A549 (cell line): ENCODE measurements around the gene B3GAT3. TPM values are rescaled to one million over a fixed set of nuclear protein-coding genes. Genes with fewer than 3 reads are reported as not detected.

Experiments used
- ATAC-seq, 2 experiments: fragments of 200-7000 bp in 1 of 2; fragments of >200 bp in 1 of 2; cut with Nextera tagmentation in 1 of 2; cut with Tn5 transposase in 1 of 2; 3 replicates each; pipeline versions ENCODE4 v1.8.0 to v1.9.1; 2018 to 2020; ENCODE audit warnings: mild to moderate bottlenecking in 1 of 2, moderate library complexity in 1 of 2
- CTCF ChIA-PET: fragments of 300-600 bp; sonication (Branson Sonifier 250); formaldehyde crosslinking; extraction: SDS; loops from one replicate; lab custom pipeline; 2021; ENCODE audit warnings: antibody characterized with exemption, inconsistent platforms; lab: Yijun Ruan, JAX
- POLR2A ChIA-PET: fragments of 350-600 bp; formaldehyde crosslinking; extraction: SDS; loops from one replicate; lab custom pipeline; 2021; ENCODE audit warnings: antibody characterized with exemption, inconsistent platforms; lab: Yijun Ruan, JAX
- DNase-seq, 2 experiments: peaks; one replicate each; pipeline versions ENCODE4 v3.0.0 to v3.0.0-alpha.2; 2011 to 2016; ENCODE audit warnings: low read depth in 1 of 2, low spot score in 1 of 2
- FAIRE-seq: peaks from 2 replicates; lab custom pipeline; 2011; peaks lifted over from hg19 to GRCh38; lab: Jason Lieb, UNC
- H3K27ac ChIP-seq, 2 experiments: fragments of >200 bp; sonication (Bioruptor Twin); formaldehyde crosslinking; 3 replicates each; pipeline ENCODE4 v1.5.1; 2016 to 2017
- H3K4me1 ChIP-seq: fragments of >200 bp; sonication (Bioruptor Twin); formaldehyde crosslinking; 3 replicates; pipeline ENCODE4 v1.6.1; 2016
- H3K4me2 ChIP-seq: fragments of >200 bp; sonication (Bioruptor Twin); formaldehyde crosslinking; 3 replicates; pipeline ENCODE4 v1.6.1; 2016
- H3K4me3 ChIP-seq: fragments of >200 bp; sonication (Bioruptor Twin); formaldehyde crosslinking; 3 replicates; pipeline ENCODE4 v1.5.1; 2016
- H3K9me3 ChIP-seq: fragments of >200 bp; sonication (Bioruptor Twin); formaldehyde crosslinking; 3 replicates; pipeline ENCODE4 v1.6.1; 2016
- CBX2 ChIP-seq: fragments of 200-600 bp; sonication (generic); IDR thresholded peaks from 2 replicates; pipeline ENCODE4 v1.6.1; 2016; ENCODE audit warnings: low read depth, mild to moderate bottlenecking, borderline replicate concordance
- CBX8 ChIP-seq: fragments of 200-600 bp; sonication (generic); IDR thresholded peaks from 2 replicates; pipeline ENCODE4 v1.6.1; 2016
- CEBPB ChIP-seq, 2 experiments: fragments of >200 bp in 1 of 2; sonication (Bioruptor Twin) in 1 of 2; formaldehyde crosslinking in 1 of 2; IDR thresholded peaks; 2 replicates each; pipeline ENCODE4 v1.6.1; 2012 to 2016
- EHMT2 ChIP-seq: fragments of 200-600 bp; sonication (generic); IDR thresholded peaks from 2 replicates; pipeline ENCODE4 v1.6.1; 2016; ENCODE audit warnings: antibody characterized with exemption, low read depth, mild to moderate bottlenecking, moderate library complexity
- EP300 ChIP-seq, 2 experiments: fragments of >200 bp; sonication (Bioruptor Twin); formaldehyde crosslinking; IDR thresholded peaks; 2 replicates in 1 of 2; 3 replicates in 1 of 2; pipeline ENCODE4 v1.6.1; 2016 to 2017
- FOSB ChIP-seq: fragments of 250-450 bp; sonication (Bioruptor Pico); IDR thresholded peaks from 2 replicates; pipeline ENCODE4 v1.5.0; 2020; ENCODE audit warnings: mild to moderate bottlenecking, moderate library complexity
- JUN ChIP-seq, 2 experiments: fragments of >200 bp; sonication (Bioruptor Twin); formaldehyde crosslinking; IDR thresholded peaks; 2 replicates in 1 of 2; 3 replicates in 1 of 2; pipeline ENCODE4 v1.6.1; 2016 to 2017
- MAFK ChIP-seq: fragments of 450-650 bp; IDR thresholded peaks from 2 replicates; pipeline ENCODE4 v1.6.1; 2014; ENCODE audit not compliant: partially characterized antibody
- NFE2L2 ChIP-seq: fragments of 150-350 bp; conservative IDR thresholded peaks from 2 replicates; pipeline ENCODE4 v1.6.1; 2014; ENCODE audit warnings: low read length
- PHF8 ChIP-seq: fragments of 200-600 bp; sonication (generic); IDR thresholded peaks from 2 replicates; pipeline ENCODE4 v1.6.1; 2016; ENCODE audit warnings: low read depth, mild to moderate bottlenecking, antibody characterized with exemption, moderate library complexity, borderline replicate concordance
- POLR2A ChIP-seq: IDR thresholded peaks from 2 replicates; pipeline ENCODE4 v1.6.1; 2012; ENCODE audit warnings: mild to moderate bottlenecking, low read length
- RAD21 ChIP-seq, 2 experiments: fragments of >200 bp in 1 of 2; sonication (Bioruptor Twin) in 1 of 2; formaldehyde crosslinking in 1 of 2; IDR thresholded peaks in 1 of 2; conservative IDR thresholded peaks in 1 of 2; 2 replicates in 1 of 2; 3 replicates in 1 of 2; pipeline ENCODE4 v1.6.1; 2012 to 2018; ENCODE audit warnings: inconsistent platforms in 1 of 2
- RNF2 ChIP-seq: fragments of 200-600 bp; sonication (generic); IDR thresholded peaks from 2 replicates; pipeline ENCODE4 v1.6.1; 2016; ENCODE audit warnings: low read depth, mild to moderate bottlenecking, antibody characterized with exemption, moderate library complexity, borderline replicate concordance
- SMC3 ChIP-seq: fragments of >200 bp; sonication (Bioruptor Twin); formaldehyde crosslinking; IDR thresholded peaks from 3 replicates; pipeline ENCODE4 v1.6.1; 2018; ENCODE audit warnings: inconsistent platforms
- SREBF2 ChIP-seq: fragments of 450-650 bp; IDR thresholded peaks from 2 replicates; pipeline ENCODE4 v1.6.1; 2014; ENCODE audit warnings: mild to moderate bottlenecking, moderate library complexity
- TFCP2L1 ChIP-seq: fragments of 250-450 bp; sonication (Bioruptor Pico); IDR thresholded peaks from 2 replicates; pipeline ENCODE4 v1.5.0; 2021; ENCODE audit warnings: mild to moderate bottlenecking
- ZC3H11A ChIP-seq: fragments of 450-650 bp; IDR thresholded peaks from 2 replicates; pipeline ENCODE4 v1.6.1; 2014; ENCODE audit warnings: antibody characterized with exemption, mild to moderate bottlenecking
- ZSCAN20 ChIP-seq: fragments of 250-450 bp; sonication (Bioruptor Pico); IDR thresholded peaks from 2 replicates; pipeline ENCODE4 v1.8.0; 2022; ENCODE audit warnings: mild to moderate bottlenecking, moderate library complexity
- WGBS: methylation state at CpG from one replicate; pipeline ENCODE4 v1.1.6; 2017; ENCODE audit errors: missing lambda C conversion rate; 5-methylcytosine and 5-hydroxymethylcytosine counted together
- polyA plus RNA-seq, 4 experiments: library from polyadenylated mRNA; depleted of rRNA in 3 of 4; stranded (reverse); fragments of >200 nt; fragmentation: RNase III in 1 of 4; extraction: RNeasy Plus Mini Kit Qiagen cat#74134 plus additional on column Dnase treatment in 1 of 4; gene quantifications; 2 replicates in 3 of 4; 3 replicates in 1 of 4; pipeline ENCODE4 v1.2.3, GENCODE V29; 2011 to 2017
- TF ChIP-seq, protein P1 (sequence below): IDR thresholded peaks from 2 replicates; pipeline ENCODE4 v1.6.1; 2012; ENCODE audit warnings: low read depth, borderline replicate concordance
- TF ChIP-seq, protein P2 (sequence below): IDR thresholded peaks from 2 replicates; pipeline ENCODE4 v1.6.1; 2012
- TF ChIP-seq, protein P3 (sequence below): fragments of 200-600 bp; sonication (generic); IDR thresholded peaks from 2 replicates; pipeline ENCODE4 v1.6.1; 2016; ENCODE audit warnings: antibody characterized with exemption, mild to moderate bottlenecking, moderate library complexity
- TF ChIP-seq, protein P4 (sequence below): fragments of 450-650 bp; IDR thresholded peaks from 2 replicates; pipeline ENCODE4 v1.6.1; 2014; ENCODE audit warnings: antibody characterized with exemption
- TF ChIP-seq, protein P5 (sequence below): IDR thresholded peaks from 2 replicates; pipeline ENCODE4 v1.6.1; 2012
- TF ChIP-seq, protein P6 (sequence below): fragments of 250-450 bp; sonication (Bioruptor Pico); IDR thresholded peaks from 2 replicates; pipeline ENCODE4 v1.5.0; 2020; ENCODE audit warnings: low read depth, mild to moderate bottlenecking, moderate library complexity

The B3GAT3 gene
- polyA plus RNA-seq, 2 of the 4 experiments (the other 2 are of a cell fraction) = 19.0 to 41.0 TPM

DNA sequence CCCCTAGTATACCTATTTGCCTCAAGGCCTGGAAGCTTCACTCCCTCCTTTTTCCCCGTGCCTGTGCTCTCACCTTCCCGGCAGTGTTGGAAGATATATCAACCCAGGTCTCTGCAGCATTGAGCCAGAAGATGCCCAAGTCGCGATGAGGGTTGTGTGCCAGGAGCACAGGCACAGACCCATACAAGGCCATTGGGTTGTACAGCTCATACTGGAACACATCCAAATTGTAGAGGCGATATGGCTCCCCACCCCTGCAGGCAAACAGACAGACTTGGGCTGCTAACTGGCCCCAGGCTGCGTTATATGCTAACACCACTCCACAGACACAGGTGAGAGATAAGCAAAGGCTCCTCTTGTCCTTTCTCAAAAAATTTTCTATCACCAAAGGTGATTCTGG lies 10.7 kb upstream of the B3GAT3 start:
- CTCF ChIA-PET = interaction anchor here (0.7 to 2.1 kb wide), 3 partner anchors 17 to 89 kb away, joined by 3 to 6 read pairs (median 3); no protein-coding TSS in a partner anchor
- FAIRE-seq (no peak), ATAC-seq (no peak), DNase-seq (no peak)
- H3K4me2 ChIP-seq = no peak overlapping the region
- POLR2A ChIA-PET = no interaction called here
- H3K4me1 ChIP-seq = no peaks in the 10 kb centered on the region
- H3K9me3 ChIP-seq = no peaks in the 10 kb centered on the region
- TF ChIP-seq ZSCAN20 (CRISPR knock-in tag) (no peak), PHF8 (no peak), SMC3 (no peak), EHMT2 (no peak), POLR2A (no peak), CBX8 (no peak), RNF2 (no peak), ZC3H11A (no peak), MAFK (no peak)
- TF ChIP-seq, protein P1, sequence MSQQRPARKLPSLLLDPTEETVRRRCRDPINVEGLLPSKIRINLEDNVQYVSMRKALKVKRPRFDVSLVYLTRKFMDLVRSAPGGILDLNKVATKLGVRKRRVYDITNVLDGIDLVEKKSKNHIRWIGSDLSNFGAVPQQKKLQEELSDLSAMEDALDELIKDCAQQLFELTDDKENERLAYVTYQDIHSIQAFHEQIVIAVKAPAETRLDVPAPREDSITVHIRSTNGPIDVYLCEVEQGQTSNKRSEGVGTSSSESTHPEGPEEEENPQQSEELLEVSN = no peak
- TF ChIP-seq, protein P2, sequence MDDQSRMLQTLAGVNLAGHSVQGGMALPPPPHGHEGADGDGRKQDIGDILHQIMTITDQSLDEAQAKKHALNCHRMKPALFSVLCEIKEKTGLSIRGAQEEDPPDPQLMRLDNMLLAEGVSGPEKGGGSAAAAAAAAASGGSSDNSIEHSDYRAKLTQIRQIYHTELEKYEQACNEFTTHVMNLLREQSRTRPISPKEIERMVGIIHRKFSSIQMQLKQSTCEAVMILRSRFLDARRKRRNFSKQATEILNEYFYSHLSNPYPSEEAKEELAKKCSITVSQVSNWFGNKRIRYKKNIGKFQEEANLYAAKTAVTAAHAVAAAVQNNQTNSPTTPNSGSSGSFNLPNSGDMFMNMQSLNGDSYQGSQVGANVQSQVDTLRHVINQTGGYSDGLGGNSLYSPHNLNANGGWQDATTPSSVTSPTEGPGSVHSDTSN = no peak
- TF ChIP-seq, protein P3, sequence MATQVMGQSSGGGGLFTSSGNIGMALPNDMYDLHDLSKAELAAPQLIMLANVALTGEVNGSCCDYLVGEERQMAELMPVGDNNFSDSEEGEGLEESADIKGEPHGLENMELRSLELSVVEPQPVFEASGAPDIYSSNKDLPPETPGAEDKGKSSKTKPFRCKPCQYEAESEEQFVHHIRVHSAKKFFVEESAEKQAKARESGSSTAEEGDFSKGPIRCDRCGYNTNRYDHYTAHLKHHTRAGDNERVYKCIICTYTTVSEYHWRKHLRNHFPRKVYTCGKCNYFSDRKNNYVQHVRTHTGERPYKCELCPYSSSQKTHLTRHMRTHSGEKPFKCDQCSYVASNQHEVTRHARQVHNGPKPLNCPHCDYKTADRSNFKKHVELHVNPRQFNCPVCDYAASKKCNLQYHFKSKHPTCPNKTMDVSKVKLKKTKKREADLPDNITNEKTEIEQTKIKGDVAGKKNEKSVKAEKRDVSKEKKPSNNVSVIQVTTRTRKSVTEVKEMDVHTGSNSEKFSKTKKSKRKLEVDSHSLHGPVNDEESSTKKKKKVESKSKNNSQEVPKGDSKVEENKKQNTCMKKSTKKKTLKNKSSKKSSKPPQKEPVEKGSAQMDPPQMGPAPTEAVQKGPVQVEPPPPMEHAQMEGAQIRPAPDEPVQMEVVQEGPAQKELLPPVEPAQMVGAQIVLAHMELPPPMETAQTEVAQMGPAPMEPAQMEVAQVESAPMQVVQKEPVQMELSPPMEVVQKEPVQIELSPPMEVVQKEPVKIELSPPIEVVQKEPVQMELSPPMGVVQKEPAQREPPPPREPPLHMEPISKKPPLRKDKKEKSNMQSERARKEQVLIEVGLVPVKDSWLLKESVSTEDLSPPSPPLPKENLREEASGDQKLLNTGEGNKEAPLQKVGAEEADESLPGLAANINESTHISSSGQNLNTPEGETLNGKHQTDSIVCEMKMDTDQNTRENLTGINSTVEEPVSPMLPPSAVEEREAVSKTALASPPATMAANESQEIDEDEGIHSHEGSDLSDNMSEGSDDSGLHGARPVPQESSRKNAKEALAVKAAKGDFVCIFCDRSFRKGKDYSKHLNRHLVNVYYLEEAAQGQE = no peak
- TF ChIP-seq, protein P4, sequence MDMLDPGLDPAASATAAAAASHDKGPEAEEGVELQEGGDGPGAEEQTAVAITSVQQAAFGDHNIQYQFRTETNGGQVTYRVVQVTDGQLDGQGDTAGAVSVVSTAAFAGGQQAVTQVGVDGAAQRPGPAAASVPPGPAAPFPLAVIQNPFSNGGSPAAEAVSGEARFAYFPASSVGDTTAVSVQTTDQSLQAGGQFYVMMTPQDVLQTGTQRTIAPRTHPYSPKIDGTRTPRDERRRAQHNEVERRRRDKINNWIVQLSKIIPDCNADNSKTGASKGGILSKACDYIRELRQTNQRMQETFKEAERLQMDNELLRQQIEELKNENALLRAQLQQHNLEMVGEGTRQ = no peak
- TF ChIP-seq, protein P5, sequence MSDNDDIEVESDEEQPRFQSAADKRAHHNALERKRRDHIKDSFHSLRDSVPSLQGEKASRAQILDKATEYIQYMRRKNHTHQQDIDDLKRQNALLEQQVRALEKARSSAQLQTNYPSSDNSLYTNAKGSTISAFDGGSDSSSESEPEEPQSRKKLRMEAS = no peak
- no peak overlapping the region for H3K27ac ChIP-seq
- H3K4me3 ChIP-seq = no peak overlapping the region
- 88% methylated on average over 6 of the region's 6 CpGs for WGBS

DNA sequence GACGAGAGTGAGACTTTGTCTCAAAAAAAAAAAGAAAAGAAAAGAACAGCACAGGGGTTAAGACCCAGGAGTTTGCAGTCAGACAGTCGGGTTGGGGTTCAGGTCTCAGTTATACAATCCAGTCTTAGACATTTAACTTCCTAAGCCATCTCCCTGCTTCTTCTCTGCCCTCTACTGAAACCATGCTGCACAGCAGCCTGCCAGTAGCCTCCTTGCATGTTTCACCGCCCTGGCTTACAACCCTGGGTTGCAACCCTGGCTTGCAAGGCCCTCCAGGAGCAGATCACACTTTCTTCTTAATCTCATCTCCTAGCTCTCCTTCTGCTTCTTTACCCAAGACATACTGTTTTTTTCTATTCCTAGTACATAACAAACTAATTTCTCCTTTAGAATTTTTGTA lies 5.9 kb upstream of the B3GAT3 start:
- ChIA-PET CTCF (interaction anchor here (0.6 to 1.8 kb wide), 5 partner anchors 11 to 33 kb away, joined by 3 to 5 read pairs (median 3); partner anchors contain the start of gene EML3), POLR2A (no interaction called here)
- peak in 1 of 2 experiments; percentile 36 for DNase-seq
- Histone ChIP-seq H3K4me3 (no peak overlapping the region), H3K27ac (no peak overlapping the region), H3K4me1 (no peaks in the 10 kb centered on the region)
- FAIRE-seq = no peak
- 88% methylated on average over 3 of the region's 3 CpGs for WGBS
- TF ChIP-seq EP300 (IDR thresholded peaks at IDR 0.05) (no peak), CBX2 (no peak), SREBF2 (no peak), FOSB (CRISPR knock-in tag) (no peak), RAD21 (conservative IDR thresholded peaks at IDR 0.05 in 1 of 2, IDR thresholded peaks at IDR 0.05 in 1 of 2) (no peak), MAFK (no peak), TFCP2L1 (no peak), NFE2L2 (no peak), JUN (IDR thresholded peaks at IDR 0.05) (no peak), ZSCAN20 (CRISPR knock-in tag) (no peak), CEBPB (IDR thresholded peaks at IDR 0.05) (no peak)
- TF ChIP-seq, protein P6, sequence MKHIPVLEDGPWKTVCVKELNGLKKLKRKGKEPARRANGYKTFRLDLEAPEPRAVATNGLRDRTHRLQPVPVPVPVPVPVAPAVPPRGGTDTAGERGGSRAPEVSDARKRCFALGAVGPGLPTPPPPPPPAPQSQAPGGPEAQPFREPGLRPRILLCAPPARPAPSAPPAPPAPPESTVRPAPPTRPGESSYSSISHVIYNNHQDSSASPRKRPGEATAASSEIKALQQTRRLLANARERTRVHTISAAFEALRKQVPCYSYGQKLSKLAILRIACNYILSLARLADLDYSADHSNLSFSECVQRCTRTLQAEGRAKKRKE (CRISPR knock-in tag) = no peak
- TF ChIP-seq, all 56 proteins: peak for 0
- Histone ChIP-seq H3K4me2 (no peak overlapping the region), H3K9me3 (no peaks in the 10 kb centered on the region)
- peak; percentile 42 to 64; a peak in 4 of 6 replicates for ATAC-seq
